Measurements from ENCODE around the gene UMODL1. TPM values are rescaled to one million over a fixed set of nuclear protein-coding genes. Genes with fewer than 3 reads are reported as not detected.
A peak's percentile ranks its signal among the peaks of the same experiment; 100 is the strongest.

Gene UMODL1
- total RNA-seq, 6 experiments from 2014 or later: 0.06 to 1.2 (median 0.75) TPM; not detected in 2

DNA sequence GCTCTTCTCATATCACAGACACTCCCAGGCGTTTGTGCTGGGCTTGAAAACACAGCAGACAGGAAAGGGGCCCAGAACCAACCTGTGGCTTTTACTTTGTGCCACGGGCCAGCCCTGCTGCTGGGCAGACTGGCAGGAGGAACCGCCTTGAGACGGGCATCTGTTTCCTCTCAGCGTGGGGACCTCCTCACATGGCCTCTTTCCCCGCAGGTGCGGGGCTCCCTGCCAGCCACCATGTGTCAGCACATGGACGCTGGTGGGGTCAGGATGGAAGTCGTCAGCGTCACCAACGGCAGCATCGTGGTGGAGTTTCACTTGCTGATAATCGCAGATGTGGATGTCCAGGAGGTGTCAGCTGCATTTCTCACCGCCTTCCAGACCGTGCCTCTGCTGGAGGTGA is 47.8 kb downstream of the UMODL1 start:
- Histone ChIP-seq H3K27me3 (peaks cover 0 to 6% of the 10 kb centered on the region in 2 donors), H3K9me3 (no peaks in the 10 kb centered on the region), H3K4me1 (peaks cover 0 to 10% (median under 1%) of the 10 kb centered on the region in 4 donors), H3K36me3 (no peaks in the 10 kb centered on the region), H3K27ac (no peak overlapping the region), H3K4me3 (no peak overlapping the region)
- 31% methylated on average over 4 of the region's 15 CpGs for WGBS (ENCODE audit: insufficient coverage, low coverage, low lambda C conversion rate, missing lambda C conversion rate)
- TF ChIP-seq, protein P1, sequence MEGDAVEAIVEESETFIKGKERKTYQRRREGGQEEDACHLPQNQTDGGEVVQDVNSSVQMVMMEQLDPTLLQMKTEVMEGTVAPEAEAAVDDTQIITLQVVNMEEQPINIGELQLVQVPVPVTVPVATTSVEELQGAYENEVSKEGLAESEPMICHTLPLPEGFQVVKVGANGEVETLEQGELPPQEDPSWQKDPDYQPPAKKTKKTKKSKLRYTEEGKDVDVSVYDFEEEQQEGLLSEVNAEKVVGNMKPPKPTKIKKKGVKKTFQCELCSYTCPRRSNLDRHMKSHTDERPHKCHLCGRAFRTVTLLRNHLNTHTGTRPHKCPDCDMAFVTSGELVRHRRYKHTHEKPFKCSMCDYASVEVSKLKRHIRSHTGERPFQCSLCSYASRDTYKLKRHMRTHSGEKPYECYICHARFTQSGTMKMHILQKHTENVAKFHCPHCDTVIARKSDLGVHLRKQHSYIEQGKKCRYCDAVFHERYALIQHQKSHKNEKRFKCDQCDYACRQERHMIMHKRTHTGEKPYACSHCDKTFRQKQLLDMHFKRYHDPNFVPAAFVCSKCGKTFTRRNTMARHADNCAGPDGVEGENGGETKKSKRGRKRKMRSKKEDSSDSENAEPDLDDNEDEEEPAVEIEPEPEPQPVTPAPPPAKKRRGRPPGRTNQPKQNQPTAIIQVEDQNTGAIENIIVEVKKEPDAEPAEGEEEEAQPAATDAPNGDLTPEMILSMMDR (IDR thresholded peaks at IDR 0.05): no peak
- no peak for ATAC-seq
- no peak for DNase-seq
- intact Hi-C loops (cut with DNase I): loop anchor here in 1 of 2 donors (5.0 to 10.0 kb wide), 3 partner anchors 54 to 302 kb away; partner anchors contain the start of gene ZBTB21

DNA sequence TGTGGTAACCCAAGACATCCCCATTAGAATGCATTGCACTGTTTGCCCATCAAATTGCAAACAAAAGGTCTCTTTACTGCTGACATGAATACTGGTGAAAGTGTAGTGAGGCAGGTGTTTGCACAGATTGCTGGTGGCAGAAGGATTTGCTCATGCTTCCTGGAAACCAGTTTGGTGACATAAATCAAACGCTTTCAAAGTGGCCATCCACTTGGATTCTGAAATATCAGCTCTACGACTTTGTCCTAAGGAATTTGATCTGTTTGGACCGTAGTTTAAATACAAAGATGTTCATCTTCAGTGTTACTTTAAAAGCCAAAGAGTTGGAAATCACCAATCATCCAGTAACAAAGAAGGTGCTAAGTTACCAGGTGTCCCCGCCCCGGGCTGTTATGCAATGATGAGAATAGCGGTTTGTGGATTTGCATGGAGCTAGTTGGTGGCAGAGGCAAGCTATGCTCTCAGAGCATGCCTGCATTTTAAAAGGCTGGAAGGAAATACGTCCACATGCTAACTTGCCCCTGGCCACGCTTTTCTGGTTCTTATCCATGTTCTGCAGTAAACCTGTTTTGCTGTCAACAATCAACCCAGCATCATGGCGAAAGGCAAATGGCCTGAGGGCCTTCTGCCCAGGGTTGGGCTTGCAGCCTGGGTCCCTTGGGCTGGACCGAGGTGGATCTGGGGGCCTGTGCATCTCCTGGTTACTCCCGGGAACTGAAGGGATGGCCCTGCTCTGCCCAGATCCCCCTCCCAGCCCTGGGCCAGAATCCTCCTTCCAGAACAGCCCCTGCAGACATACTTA is 49.2 kb downstream of the UMODL1 start:
- H3K4me3 ChIP-seq: no peak overlapping the region
- intact Hi-C loops (cut with DNase I): no loop called here
- DNase-seq (no peak), ATAC-seq (peak in 3 of 4 donors; percentile 44 to 64 (median 55))
- peaks cover 0 to 6% of the 10 kb centered on the region in 2 donors for H3K27me3 ChIP-seq
- H3K4me1 ChIP-seq: peaks cover 0 to 4% (median 0%) of the 10 kb centered on the region in 4 donors
- H3K27ac ChIP-seq: no peak overlapping the region
- no peaks in the 10 kb centered on the region for H3K9me3 ChIP-seq
- no peaks in the 10 kb centered on the region for H3K36me3 ChIP-seq
- WGBS (ENCODE audit: insufficient coverage, low coverage, low lambda C conversion rate, missing lambda C conversion rate): 23% methylated on average over 6 of the region's 11 CpGs
- TF ChIP-seq, protein P1 (IDR thresholded peaks at IDR 0.05): no peak
- TF ChIP-seq POLR2A (IDR thresholded peaks at IDR 0.05): no peak

DNA sequence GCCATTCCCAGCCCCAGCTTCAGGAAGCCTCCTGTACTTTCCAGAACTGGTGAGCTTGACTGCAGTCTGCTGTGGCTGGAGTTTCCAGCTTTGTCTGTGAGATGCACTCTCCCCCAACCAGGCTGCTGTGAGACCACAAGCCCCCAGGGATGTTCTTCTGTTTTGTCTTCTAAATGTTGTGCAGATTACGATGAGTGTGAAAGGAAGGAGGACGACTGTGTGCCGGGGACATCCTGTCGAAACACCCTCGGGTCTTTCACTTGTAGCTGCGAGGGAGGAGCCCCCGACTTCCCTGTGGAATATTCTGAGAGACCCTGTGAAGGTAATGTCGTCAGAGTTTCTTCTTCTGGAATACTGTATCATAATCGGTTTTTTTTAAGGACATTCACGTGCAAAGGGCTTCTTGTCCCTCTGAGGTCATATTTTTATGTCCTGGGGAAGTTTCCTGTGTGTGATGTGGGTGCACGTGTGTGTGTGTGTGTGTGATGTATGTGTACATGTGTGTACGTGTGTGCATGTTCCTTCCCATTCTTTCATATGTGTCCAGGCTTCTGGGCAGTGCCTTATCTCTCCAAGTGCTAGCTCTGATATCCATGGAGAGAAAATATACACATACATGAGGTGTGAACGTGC is 49.9 kb downstream of the UMODL1 start:
- ATAC-seq (no peak), DNase-seq (no peak)
- no peaks in the 10 kb centered on the region for H3K36me3 ChIP-seq
- no peak overlapping the region for H3K4me3 ChIP-seq
- no peak for TF ChIP-seq POLR2A (IDR thresholded peaks at IDR 0.05)
- TF ChIP-seq, protein P1 (IDR thresholded peaks at IDR 0.05): no peak
- H3K27me3 ChIP-seq: peaks cover 0 to 5% of the 10 kb centered on the region in 2 donors
- no peak overlapping the region for H3K27ac ChIP-seq
- no peaks in the 10 kb centered on the region for H3K9me3 ChIP-seq
- WGBS (ENCODE audit: insufficient coverage, low coverage, low lambda C conversion rate, missing lambda C conversion rate): 22% methylated on average over 9 of the region's 13 CpGs
- peaks cover 0 to 4% (median 0%) of the 10 kb centered on the region in 4 donors for H3K4me1 ChIP-seq
- intact Hi-C loops (cut with DNase I): no loop called here

DNA sequence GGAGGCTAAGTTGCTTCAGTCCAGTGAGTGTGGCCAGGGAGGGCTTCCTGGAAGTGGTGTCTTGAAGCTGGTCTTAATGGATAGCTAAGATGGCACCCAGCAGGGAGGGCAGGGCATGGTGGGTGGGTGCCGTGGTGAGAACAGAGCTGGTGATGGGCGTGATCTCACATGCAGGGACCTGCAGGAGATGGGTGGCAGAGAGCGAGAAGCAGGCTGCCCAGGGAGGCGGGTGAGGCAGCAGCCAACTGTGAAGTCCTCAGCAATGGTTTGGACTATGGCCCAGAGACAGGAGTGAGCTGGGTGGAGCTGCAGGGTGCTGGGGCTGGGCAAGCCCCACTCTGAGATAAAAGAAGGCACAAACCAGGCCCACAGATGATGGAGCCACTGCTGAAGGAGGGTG is 50.7 kb downstream of the UMODL1 start:
- peaks cover 0 to 4% (median 0%) of the 10 kb centered on the region in 4 donors for H3K4me1 ChIP-seq
- no peak overlapping the region for H3K4me3 ChIP-seq
- no peaks in the 10 kb centered on the region for H3K9me3 ChIP-seq
- no peaks in the 10 kb centered on the region for H3K36me3 ChIP-seq
- no peaks in the 10 kb centered on the region for H3K27me3 ChIP-seq
- DNase-seq (peak in 1 of 3 donors; percentile 55), ATAC-seq (peak in 2 of 4 donors; percentile 6 to 49)
- TF ChIP-seq, protein P1 (IDR thresholded peaks at IDR 0.05): no peak
- TF ChIP-seq POLR2A (IDR thresholded peaks at IDR 0.05): no peak
- 80% methylated on average over 1 of the region's 4 CpGs for WGBS (ENCODE audit: insufficient coverage, low coverage, low lambda C conversion rate, missing lambda C conversion rate)
- intact Hi-C loops (cut with DNase I): no loop called here
- no peak overlapping the region for H3K27ac ChIP-seq
